ENCODE measurements around the gene ARHGAP33. TPM values are rescaled to one million over a fixed set of nuclear protein-coding genes. Genes with fewer than 3 reads are reported as not detected.
A peak's percentile ranks its signal among the peaks of the same experiment; 100 is the strongest.

The ARHGAP33 gene
- total and polyA plus RNA-seq, 10 of the 15 experiments (the other 5 are each of a cell fraction or from before 2014, with no cell fraction given) = 0.05 to 22.9 (median 2.3) TPM; not detected in 1

GRCh38 chr19:35729763-35730162 is 45.6 kb upstream of the ARHGAP33 start:
- Histone ChIP-seq H3K4me2 (ENCODE audit: control insufficient read depth, insufficient read depth) (no peak overlapping the region), H3K4me1 (ENCODE audit: control insufficient read depth, insufficient read depth, low read length) (no peaks in the 10 kb centered on the region), H3K27ac (ENCODE audit: control insufficient read depth, insufficient read depth) (no peak overlapping the region), H3K36me3 (ENCODE audit: control insufficient read depth in 2 of 2, insufficient read depth in 2 of 2, low read length in 1 of 2) (peaks cover 22 to 48% of the 10 kb centered on the region in 2 experiments), H2AFZ (ENCODE audit: control insufficient read depth, low read depth, low read length) (no peak overlapping the region), H3K4me3 (no peak overlapping the region), H3K9ac (ENCODE audit: control insufficient read depth, insufficient read depth, low read length) (no peak overlapping the region), H3K79me2 (ENCODE audit: control insufficient read depth, insufficient read depth, low read length) (no peaks in the 10 kb centered on the region), H3K27me3 (replicated peaks in 1 of 2; ENCODE audit: control insufficient read depth in 2 of 2, insufficient read depth in 2 of 2, low read length in 1 of 2) (no peaks in the 10 kb centered on the region), H3K9me3 (replicated peaks; ENCODE audit: control insufficient read depth, insufficient read depth, low read length) (no peaks in the 10 kb centered on the region), H4K20me1 (ENCODE audit: control insufficient read depth, insufficient read depth) (no peaks in the 10 kb centered on the region; the same call in 1 of the 2 replicates)
- RAD21 ChIA-PET (ENCODE audit: unreplicated experiment) = no interaction called here
- intact Hi-C loops (cut with micrococcal nuclease; ENCODE audit: unreplicated experiment) = no loop called here
- BruUV-seq (replicated peaks) = no TSS peak
- no peak for ATAC-seq
- no peak for FAIRE-seq
- peak; percentile 26 for TF ChIP-seq POLR2A (IDR thresholded peaks at IDR 0.05; ENCODE audit: low read depth, low read length)
- no peak for TF ChIP-seq ZNF24 (IDR thresholded peaks at IDR 0.05)
- no peak for TF ChIP-seq MEF2B (IDR thresholded peaks at IDR 0.05; ENCODE audit: partially characterized antibody, poor library complexity, severe bottlenecking)
- no peak for TF ChIP-seq HDAC2 (IDR thresholded peaks at IDR 0.05)
- no peak for TF ChIP-seq ZBTB33 (IDR thresholded peaks at IDR 0.05)
- in situ Hi-C loops (cut with MboI) = no loop called here
- SMC1A ChIA-PET (ENCODE audit: uncharacterized antibody, unreplicated experiment) = no interaction called here
- POLR2A ChIA-PET = no interaction called here
- CTCF ChIA-PET = no interaction called here
- 88% methylated on average over 11 of the region's 11 CpGs for WGBS (ENCODE audit: insufficient coverage, insufficient replicate concordance, low lambda C conversion rate, missing lambda C conversion rate)
- no peak for DNase-seq (ENCODE audit: low read depth, low spot score)

GRCh38 chr19:35730326-35730725 is 45.0 kb upstream of the ARHGAP33 start:
- no peaks in the 10 kb centered on the region for H3K4me1 ChIP-seq (ENCODE audit: control insufficient read depth, insufficient read depth, low read length)
- in situ Hi-C loops (cut with MboI) (no loop called here), intact Hi-C loops (cut with micrococcal nuclease; ENCODE audit: unreplicated experiment) (no loop called here)
- ChIA-PET SMC1A (ENCODE audit: uncharacterized antibody, unreplicated experiment) (no interaction called here), CTCF (no interaction called here), RAD21 (ENCODE audit: unreplicated experiment) (no interaction called here), POLR2A (no interaction called here)
- H3K36me3 ChIP-seq (ENCODE audit: control insufficient read depth in 2 of 2, insufficient read depth in 2 of 2, low read length in 1 of 2) = peaks cover 18 to 46% of the 10 kb centered on the region in 2 experiments
- H3K27ac ChIP-seq (ENCODE audit: control insufficient read depth, insufficient read depth) = no peak overlapping the region
- ATAC-seq = no peak
- H3K4me3 ChIP-seq = no peak overlapping the region
- H2AFZ ChIP-seq (ENCODE audit: control insufficient read depth, low read depth, low read length) = no peak overlapping the region
- no peaks in the 10 kb centered on the region for H3K79me2 ChIP-seq (ENCODE audit: control insufficient read depth, insufficient read depth, low read length)
- BruUV-seq (replicated peaks) = no TSS peak
- no peaks in the 10 kb centered on the region for H4K20me1 ChIP-seq (ENCODE audit: control insufficient read depth, insufficient read depth)
- FAIRE-seq = no peak
- no peak overlapping the region for H3K9ac ChIP-seq (ENCODE audit: control insufficient read depth, insufficient read depth, low read length)
- no peaks in the 10 kb centered on the region for H3K27me3 ChIP-seq (replicated peaks in 1 of 2; ENCODE audit: control insufficient read depth in 2 of 2, insufficient read depth in 2 of 2, low read length in 1 of 2)
- no peaks in the 10 kb centered on the region for H3K9me3 ChIP-seq (replicated peaks; ENCODE audit: control insufficient read depth, insufficient read depth, low read length)
- H3K4me2 ChIP-seq (ENCODE audit: control insufficient read depth, insufficient read depth) = no peak overlapping the region
- WGBS (ENCODE audit: insufficient coverage, insufficient replicate concordance, low lambda C conversion rate, missing lambda C conversion rate) = 98% methylated on average over 18 of the region's 18 CpGs
- DNase-seq (ENCODE audit: low read depth, low spot score) = no peak
- TF ChIP-seq CTCF (IDR thresholded peaks at IDR 0.05 in 2 of 3, conservative IDR thresholded peaks at IDR 0.05 in 1 of 3; ENCODE audit: control insufficient read depth in 2 of 3, extremely low read depth in 1 of 3, insufficient read depth in 1 of 3, low read depth in 3 of 3, low read length in 3 of 3) = no peak
- TF ChIP-seq YY1 (IDR thresholded peaks at IDR 0.05; ENCODE audit: low read depth, low read length) = no peak
- TF ChIP-seq ZNF274 (IDR thresholded peaks at IDR 0.05; ENCODE audit: insufficient read depth, insufficient read length) = no peak
- no peak for TF ChIP-seq MXI1 (IDR thresholded peaks at IDR 0.05; ENCODE audit: low read depth, low read length)
- TF ChIP-seq HSF1 (IDR thresholded peaks at IDR 0.05; ENCODE audit: low read depth, low read length) = no peak
- no peak for TF ChIP-seq SIX5 (IDR thresholded peaks at IDR 0.05; ENCODE audit: low read depth, low read length, severe bottlenecking)
- TF ChIP-seq RAD51 (IDR thresholded peaks at IDR 0.05) = no peak
- no peak for TF ChIP-seq ATF7 (IDR thresholded peaks at IDR 0.05; ENCODE audit: low read depth)
- TF ChIP-seq HDAC2 (IDR thresholded peaks at IDR 0.05) = no peak
